Activated CD4-positive, alpha-beta T cell treated with anti-CD3 and anti-CD28 coated beads, Interleukin-2, amount 10 ng/mL, durations not matched to agents 7 days and 5 days (primary cell): ENCODE data around the gene INTS11. TPM values are rescaled to one million over a fixed set of nuclear protein-coding genes. Genes with fewer than 3 reads are reported as not detected.

Experiments used
- CTCF ChIA-PET: fragments of 350-600 bp; sonication (Branson Sonifier 250); formaldehyde crosslinking; loops from one replicate; lab custom pipeline; 2021; ENCODE audit warnings: antibody characterized with exemption; lab: Charles Lee
- POLR2A ChIA-PET: fragments of 350-600 bp; sonication (Branson Sonifier 250); formaldehyde crosslinking; loops from one replicate; lab custom pipeline; 2021; ENCODE audit warnings: antibody characterized with exemption; lab: Charles Lee
- DNase-seq: peaks from one replicate; pipeline ENCODE4 v3.0.0-alpha.2; 2020
- H3K27ac Mint-ChIP-seq: one replicate; pipeline ENCODE4 v1.8.0; 2021; ENCODE audit warnings: mild to moderate bottlenecking, moderate library complexity, mixed read lengths
- H3K27me3 Mint-ChIP-seq: one replicate; pipeline ENCODE4 v1.8.0; 2021; ENCODE audit warnings: mixed read lengths
- H3K36me3 Mint-ChIP-seq: one replicate; pipeline ENCODE4 v1.8.0; 2021; ENCODE audit warnings: low read depth, mixed read lengths
- H3K4me1 Mint-ChIP-seq: one replicate; pipeline ENCODE4 v1.8.0; 2021; ENCODE audit warnings: mixed read lengths
- H3K4me3 Mint-ChIP-seq: one replicate; pipeline ENCODE4 v1.8.0; 2021; ENCODE audit warnings: mild to moderate bottlenecking, moderate library complexity, mixed read lengths
- H3K9me3 Mint-ChIP-seq: one replicate; pipeline ENCODE4 v1.8.0; 2021; ENCODE audit warnings: mixed read lengths
- total RNA-seq, 2 experiments: library from RNA; stranded (reverse); gene quantifications; one replicate each; pipeline ENCODE4 v1.2.3, GENCODE V29; 2021

The INTS11 gene
- total RNA-seq, 2 experiments from 2014 or later: 123 to 126 TPM

DNA sequence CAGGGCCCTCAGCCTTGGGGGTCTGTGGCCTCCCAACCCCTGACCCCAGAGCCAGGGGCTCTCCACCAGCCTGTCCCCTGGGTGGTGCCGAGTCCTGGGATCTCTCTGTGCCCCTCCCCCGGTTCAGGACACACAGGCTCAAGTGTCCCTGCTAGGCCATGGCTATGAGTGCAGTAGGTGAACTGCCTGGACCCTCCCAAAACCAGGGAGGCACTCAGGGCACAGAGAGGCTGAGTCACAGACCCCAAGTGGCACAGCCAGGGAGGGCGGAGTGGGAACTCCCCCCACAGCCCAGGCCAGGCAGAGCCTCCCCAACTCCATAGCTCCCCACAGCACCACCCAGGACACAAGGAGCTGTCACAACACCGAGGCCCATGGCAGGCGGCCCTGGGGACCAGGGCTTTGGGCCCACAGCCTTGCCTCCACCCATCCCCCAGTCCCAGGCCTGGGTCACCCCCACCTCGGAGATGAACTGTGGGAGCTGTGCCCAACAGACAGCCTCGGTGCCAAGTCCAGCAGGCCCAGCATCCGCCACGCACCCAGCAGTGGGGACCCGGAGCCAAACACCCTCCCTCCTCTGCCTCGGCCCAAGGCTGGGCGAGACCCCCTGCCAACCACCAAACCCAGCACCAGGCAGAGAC, 21.5 kb upstream of the INTS11 start:
- Mint-ChIP-seq H3K4me3 (no peak overlapping the region), H3K27me3 (no peaks in the 10 kb centered on the region), H3K36me3 (peaks cover 8% of the 10 kb centered on the region), H3K4me1 (peaks cover 11% of the 10 kb centered on the region), H3K9me3 (peaks cover 4% of the 10 kb centered on the region), H3K27ac (no peak overlapping the region)
- POLR2A ChIA-PET: no interaction called here
- no peak for DNase-seq
- CTCF ChIA-PET: interaction anchor here (1.1 to 1.8 kb wide), 3 partner anchors 19 to 224 kb away, joined by 3 to 5 read pairs (median 3); partner anchors contain the start of gene AURKAIP1

DNA sequence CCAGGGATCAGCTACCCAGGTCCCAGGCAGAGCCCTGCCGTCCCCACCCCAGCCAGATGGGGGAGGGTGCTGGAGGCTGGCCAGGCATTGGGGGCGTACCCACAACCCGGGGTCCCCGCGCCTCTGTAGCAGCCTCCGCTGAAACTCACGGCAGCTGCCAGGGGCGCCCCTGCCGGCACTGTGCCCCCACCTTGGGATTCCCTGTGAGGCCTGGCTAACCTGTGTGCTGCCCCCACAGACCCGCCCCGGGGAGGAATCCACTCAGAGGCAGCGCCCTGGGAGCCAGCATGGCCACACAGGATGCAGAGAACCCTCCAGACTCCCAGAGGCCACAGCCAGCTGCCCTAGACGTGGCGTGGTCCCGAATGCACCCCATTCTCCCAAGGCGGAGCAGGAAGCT, 20.9 kb upstream of the INTS11 start:
- ChIA-PET POLR2A (no interaction called here), CTCF (interaction anchor here (1.1 kb wide), 1 partner anchor 18 kb away, joined by 3 read pairs; no protein-coding TSS in a partner anchor)
- H3K36me3 Mint-ChIP-seq: peaks cover 14% of the 10 kb centered on the region
- H3K4me1 Mint-ChIP-seq: peaks cover 11% of the 10 kb centered on the region
- peaks cover 10% of the 10 kb centered on the region for H3K9me3 Mint-ChIP-seq
- DNase-seq: no peak
- no peak overlapping the region for H3K4me3 Mint-ChIP-seq
- no peak overlapping the region for H3K27ac Mint-ChIP-seq
- H3K27me3 Mint-ChIP-seq: no peaks in the 10 kb centered on the region

DNA sequence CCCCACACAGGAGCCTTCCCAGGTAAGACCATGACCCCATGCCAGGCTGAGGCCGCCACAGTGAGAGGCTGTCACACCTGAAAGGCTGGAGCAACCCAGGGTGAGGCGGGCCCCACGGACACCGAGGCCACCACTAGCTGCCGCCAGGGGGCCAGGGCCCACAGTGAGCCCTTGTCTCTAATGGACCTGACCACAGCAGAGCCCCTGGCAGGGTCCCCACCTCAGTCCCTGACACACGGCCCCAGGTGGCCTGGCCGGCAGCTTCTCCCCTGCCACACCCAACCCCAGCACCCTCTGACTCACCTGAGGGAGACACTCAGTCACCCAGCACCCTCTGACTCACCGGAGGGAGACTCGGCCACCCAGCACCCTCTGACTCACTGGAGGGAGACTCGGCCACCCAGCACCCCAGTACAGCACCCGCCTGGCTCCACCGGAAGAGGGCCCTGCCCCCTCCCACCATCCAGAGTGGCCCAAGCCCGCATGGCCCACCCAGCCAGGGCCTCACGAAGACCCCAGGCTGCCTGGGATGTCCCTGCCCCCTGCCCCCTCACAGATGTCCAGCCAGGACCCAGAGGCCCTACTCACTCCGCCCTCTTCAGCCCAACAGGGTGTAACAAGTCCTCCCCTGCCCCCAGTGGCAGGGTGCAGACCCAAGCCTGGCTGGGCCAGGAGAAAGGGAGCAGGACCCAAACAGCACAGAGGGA, 20.3 kb upstream of the INTS11 start:
- no peak overlapping the region for H3K27ac Mint-ChIP-seq
- POLR2A ChIA-PET: no interaction called here
- DNase-seq: no peak
- peaks cover 10% of the 10 kb centered on the region for H3K9me3 Mint-ChIP-seq
- H3K4me3 Mint-ChIP-seq: no peak overlapping the region
- H3K4me1 Mint-ChIP-seq: peaks cover 11% of the 10 kb centered on the region
- H3K27me3 Mint-ChIP-seq: no peaks in the 10 kb centered on the region
- CTCF ChIA-PET: no interaction called here
- peaks cover 16% of the 10 kb centered on the region for H3K36me3 Mint-ChIP-seq

DNA sequence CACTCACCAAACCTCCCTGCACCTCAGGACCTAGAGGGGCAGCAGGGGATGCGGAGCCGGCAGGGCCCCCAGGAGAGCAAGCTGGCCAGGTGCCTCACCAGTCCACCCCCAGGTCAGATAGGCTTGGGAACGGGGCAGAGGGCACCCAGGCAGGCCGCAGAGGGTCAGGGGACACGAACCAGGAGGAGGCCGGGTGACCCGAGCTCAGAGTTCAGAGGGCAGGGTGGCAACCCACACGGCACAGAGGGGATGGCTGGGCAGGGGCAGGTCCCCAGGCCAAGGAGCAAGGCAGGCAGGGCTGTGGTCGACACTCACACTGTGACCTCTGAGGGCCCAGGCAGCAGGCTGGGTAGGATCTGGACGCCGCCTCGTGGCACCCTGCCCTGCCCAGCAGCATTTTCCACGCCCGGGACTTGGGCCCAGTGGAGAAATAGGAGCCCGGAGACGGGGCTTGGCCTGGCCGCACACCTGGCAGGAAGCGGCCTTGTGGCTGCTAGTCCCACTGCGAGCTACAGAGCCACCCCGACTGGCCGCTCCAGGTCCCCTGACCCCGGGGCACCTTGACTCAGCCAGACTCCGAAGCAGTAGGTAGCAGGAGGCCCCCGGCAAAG, 19.5 kb upstream of the INTS11 start:
- Mint-ChIP-seq H3K9me3 (peaks cover 10% of the 10 kb centered on the region), H3K27ac (no peak overlapping the region), H3K27me3 (no peaks in the 10 kb centered on the region), H3K36me3 (peaks cover 16% of the 10 kb centered on the region), H3K4me1 (peaks cover 11% of the 10 kb centered on the region), H3K4me3 (no peak overlapping the region)
- ChIA-PET POLR2A (no interaction called here), CTCF (interaction anchor here (0.7 to 1.1 kb wide), 3 partner anchors 29 to 196 kb away, joined by 3 read pairs; no protein-coding TSS in a partner anchor)
- no peak for DNase-seq

DNA sequence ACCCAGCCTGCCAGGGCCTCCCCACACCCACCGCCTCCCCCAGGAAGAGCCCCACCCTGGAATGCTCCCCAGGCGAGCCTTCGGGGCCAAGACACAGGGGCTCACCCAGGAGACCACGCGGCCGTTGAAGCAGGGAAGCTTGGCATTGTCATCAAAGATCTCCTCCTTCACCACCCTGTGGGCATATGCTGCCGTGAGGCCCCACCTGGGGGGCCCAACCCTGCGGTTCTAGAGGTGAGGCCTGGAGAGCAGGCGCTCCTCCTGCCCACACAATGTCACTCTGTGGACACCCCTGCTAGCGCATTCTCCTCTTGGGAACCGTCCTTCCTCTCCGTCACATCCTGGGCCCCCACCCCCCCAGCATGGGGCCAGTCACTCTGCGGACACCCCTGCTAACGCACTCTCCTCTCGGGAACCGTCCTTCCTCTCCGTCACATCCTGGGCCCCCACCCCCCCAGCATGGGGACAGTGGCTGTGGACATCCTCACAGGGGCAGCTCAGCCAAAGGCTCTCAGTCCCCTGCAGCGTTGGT, 18.2 kb upstream of the INTS11 start:
- Mint-ChIP-seq H3K4me1 (peaks cover 8% of the 10 kb centered on the region), H3K36me3 (peaks cover 16% of the 10 kb centered on the region), H3K4me3 (no peak overlapping the region), H3K27me3 (no peaks in the 10 kb centered on the region), H3K27ac (no peak overlapping the region), H3K9me3 (peaks cover 10% of the 10 kb centered on the region)
- DNase-seq: no peak
- ChIA-PET POLR2A (no interaction called here), CTCF (interaction anchor here (0.6 kb wide), 1 partner anchor 167 kb away, joined by 3 read pairs; no protein-coding TSS in a partner anchor)

DNA sequence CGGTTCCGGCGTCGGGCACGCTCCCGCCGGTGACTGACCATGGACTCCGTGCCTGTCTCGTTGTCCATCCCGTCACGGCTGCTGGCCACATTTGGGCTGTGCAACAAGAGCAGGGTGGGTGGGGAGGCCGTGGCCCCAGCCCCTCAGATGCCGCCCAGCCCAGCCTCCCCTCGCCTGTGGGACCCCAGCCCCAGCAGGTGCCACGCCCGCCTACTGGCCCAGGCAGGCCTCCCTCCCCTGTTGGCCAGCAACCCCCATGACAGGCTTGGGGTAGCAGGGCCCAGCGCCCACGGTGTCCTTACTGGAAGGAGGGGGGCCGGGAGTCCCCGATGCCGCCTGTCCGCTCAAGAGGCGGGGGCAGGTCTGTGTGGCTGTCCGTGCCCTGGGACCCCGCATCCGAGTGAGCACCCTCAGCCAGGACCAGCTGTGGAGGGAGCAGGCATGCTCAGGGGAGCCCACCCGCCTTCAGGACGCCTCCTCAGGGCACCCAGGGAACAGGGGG, 17.7 kb upstream of the INTS11 start:
- no peak overlapping the region for H3K27ac Mint-ChIP-seq

DNA sequence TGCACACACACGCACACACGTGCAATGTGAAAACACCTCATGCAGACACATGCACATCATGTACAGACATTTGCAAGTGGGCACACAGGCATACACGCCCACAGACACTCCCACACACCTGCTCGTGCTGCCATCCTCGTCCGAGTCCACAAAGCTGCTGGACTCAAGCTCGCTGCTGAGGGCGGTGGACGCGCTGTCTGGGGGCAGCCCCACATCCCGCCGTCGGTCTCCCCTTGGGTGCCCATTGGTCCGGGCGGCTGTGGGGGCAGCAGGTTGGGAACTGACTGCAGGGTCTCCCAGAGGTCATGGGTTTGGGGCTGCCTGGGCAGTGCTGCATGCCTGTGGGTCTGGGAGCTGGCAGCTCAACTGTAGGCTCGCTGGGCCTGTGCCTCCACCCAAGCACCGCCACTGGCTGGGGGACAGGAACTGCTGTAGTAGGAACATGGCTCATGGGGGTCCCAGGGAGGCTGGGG, 17.1 kb upstream of the INTS11 start:
- Mint-ChIP-seq H3K4me3 (no peak overlapping the region), H3K27ac (no peak overlapping the region), H3K4me1 (no peaks in the 10 kb centered on the region), H3K27me3 (no peaks in the 10 kb centered on the region), H3K36me3 (peaks cover 16% of the 10 kb centered on the region), H3K9me3 (peaks cover 10% of the 10 kb centered on the region)
- CTCF ChIA-PET: interaction anchor here (1.3 kb wide), 1 partner anchor 31 kb away, joined by 3 read pairs; no protein-coding TSS in a partner anchor
- POLR2A ChIA-PET: no interaction called here
- DNase-seq: no peak

More for the DNA sequence above, 17.7 kb upstream of the INTS11 start:
- peaks cover 4% of the 10 kb centered on the region for H3K4me1 Mint-ChIP-seq
- H3K9me3 Mint-ChIP-seq: peaks cover 10% of the 10 kb centered on the region
- DNase-seq: no peak
- POLR2A ChIA-PET: no interaction called here
- no peak overlapping the region for H3K4me3 Mint-ChIP-seq
- CTCF ChIA-PET: interaction anchor here (0.6 to 1.3 kb wide), 2 partner anchors 30 to 167 kb away, joined by 3 read pairs; no protein-coding TSS in a partner anchor
- H3K36me3 Mint-ChIP-seq: peaks cover 16% of the 10 kb centered on the region
- H3K27me3 Mint-ChIP-seq: no peaks in the 10 kb centered on the region

DNA sequence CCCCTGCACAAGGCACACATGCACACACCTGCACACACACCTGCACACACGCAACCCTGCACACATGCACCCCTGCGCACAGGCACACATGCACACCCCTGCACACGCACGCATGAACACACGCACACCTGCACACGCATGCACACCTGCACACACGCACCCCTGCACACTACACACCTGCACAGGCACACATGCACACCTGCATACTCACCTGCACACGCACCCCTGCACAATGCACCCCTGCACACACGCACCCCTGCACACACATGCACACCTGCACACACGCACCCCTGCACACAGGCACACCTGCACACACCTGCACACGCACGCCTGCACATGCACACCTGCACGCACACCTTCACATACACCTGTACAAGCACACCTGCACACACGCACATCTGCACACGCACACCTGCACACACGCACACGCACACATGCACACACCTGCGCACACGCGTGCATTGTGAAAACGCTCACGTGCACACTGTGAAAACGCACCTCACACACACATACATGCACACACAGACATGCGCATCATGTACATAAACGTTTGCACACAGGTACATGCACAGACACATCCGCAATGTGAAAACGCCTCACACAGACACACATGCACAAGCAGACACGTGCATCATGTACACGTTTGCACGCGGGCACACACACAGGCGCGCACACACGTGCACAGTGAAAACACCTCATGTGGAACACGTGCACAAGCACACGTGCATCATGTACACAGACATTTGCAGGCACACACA, 16.5 kb upstream of the INTS11 start:
- POLR2A ChIA-PET: no interaction called here
- Mint-ChIP-seq H3K9me3 (peaks cover 10% of the 10 kb centered on the region), H3K27ac (no peak overlapping the region), H3K27me3 (no peaks in the 10 kb centered on the region), H3K36me3 (peaks cover 16% of the 10 kb centered on the region), H3K4me1 (no peaks in the 10 kb centered on the region), H3K4me3 (no peak overlapping the region)
- DNase-seq: no peak
- CTCF ChIA-PET: interaction anchor here (1.3 kb wide), 1 partner anchor 31 kb away, joined by 3 read pairs; no protein-coding TSS in a partner anchor

DNA sequence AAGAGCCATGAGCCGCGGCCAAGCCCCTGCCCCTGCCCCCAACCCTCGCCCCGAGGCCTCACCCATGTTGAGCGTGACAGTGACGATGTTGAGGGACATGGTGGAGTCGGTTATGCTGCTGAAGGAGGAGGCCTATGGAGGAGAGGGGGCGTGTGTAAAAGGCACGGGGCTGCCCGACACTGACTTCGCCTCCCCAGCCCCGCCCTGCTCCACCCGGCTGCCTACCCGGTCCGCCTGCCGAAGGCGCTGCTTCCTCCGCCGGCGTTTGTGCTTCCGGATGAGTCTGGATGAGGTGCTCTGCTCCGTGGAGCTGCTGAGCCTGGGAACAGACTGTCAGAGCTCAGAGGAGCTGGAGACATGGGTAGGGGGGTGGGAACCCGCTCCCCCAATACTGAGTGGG, 15.7 kb upstream of the INTS11 start:
- Mint-ChIP-seq H3K36me3 (peaks cover 16% of the 10 kb centered on the region), H3K4me3 (no peak overlapping the region), H3K27me3 (no peaks in the 10 kb centered on the region), H3K4me1 (no peaks in the 10 kb centered on the region), H3K27ac (no peak overlapping the region), H3K9me3 (peaks cover 10% of the 10 kb centered on the region)
- POLR2A ChIA-PET: no interaction called here
- CTCF ChIA-PET: no interaction called here
- DNase-seq: no peak

DNA sequence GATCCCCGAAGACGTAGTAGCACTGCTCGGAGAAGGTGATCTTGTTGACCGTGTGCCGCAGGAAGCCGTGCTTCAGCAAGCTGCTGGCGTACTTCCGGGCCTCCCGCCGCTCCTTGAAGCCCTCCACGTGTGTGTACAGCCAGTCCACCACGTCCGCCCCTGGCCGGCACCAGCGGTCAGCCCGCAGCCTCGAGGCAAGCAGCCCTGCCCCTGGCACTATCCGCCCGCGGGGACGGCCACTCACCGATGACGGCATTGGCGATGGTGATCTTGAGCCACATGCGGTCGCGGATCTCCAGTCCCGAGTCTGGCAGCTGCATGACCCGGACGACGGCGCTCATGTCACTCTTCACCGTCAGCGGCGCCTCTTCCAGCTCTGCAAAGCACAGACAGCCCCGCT, 13.8 kb upstream of the INTS11 start:
- Mint-ChIP-seq H3K27me3 (no peaks in the 10 kb centered on the region), H3K36me3 (peaks cover 16% of the 10 kb centered on the region), H3K4me1 (no peaks in the 10 kb centered on the region), H3K27ac (no peak overlapping the region), H3K9me3 (peaks cover 10% of the 10 kb centered on the region), H3K4me3 (no peak overlapping the region)
- ChIA-PET CTCF (interaction anchor here (1.2 kb wide), 1 partner anchor 17 kb away, joined by 4 read pairs; no protein-coding TSS in a partner anchor), POLR2A (no interaction called here)
- no peak for DNase-seq

DNA sequence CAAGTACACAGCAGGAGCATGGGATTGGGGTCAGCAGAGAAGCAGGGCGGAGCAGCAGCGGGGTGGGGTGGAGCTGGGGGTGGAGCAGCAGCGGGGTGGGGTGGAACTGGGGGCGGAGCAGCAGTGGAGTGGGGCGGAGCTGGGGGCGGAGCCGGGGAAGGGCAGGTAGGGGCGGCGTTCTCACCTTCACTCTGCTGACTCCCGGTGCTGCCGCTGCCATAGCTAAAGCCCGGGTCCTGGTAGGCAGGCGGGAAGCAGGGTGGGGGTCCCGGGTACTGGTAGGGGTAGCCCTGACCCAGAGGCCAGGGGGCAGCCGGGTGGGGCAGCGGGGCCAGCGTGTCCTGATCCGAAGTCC, 13.3 kb upstream of the INTS11 start:
- DNase-seq: peak; percentile 25
- H3K36me3 Mint-ChIP-seq: peaks cover 16% of the 10 kb centered on the region
- peaks cover 10% of the 10 kb centered on the region for H3K9me3 Mint-ChIP-seq
- H3K4me3 Mint-ChIP-seq: no peak overlapping the region
- H3K4me1 Mint-ChIP-seq: no peaks in the 10 kb centered on the region
- H3K27me3 Mint-ChIP-seq: no peaks in the 10 kb centered on the region
- POLR2A ChIA-PET: no interaction called here
- H3K27ac Mint-ChIP-seq: no peak overlapping the region
- CTCF ChIA-PET: no interaction called here
